ENCODE results near the gene DLG2.

GRCh38 chr11:83557653-83558052 is 2069.5 kb downstream of the DLG2 start:
- TF ChIP-seq POLR2AphosphoS5 (IDR thresholded peaks at IDR 0.05; ENCODE audit: low read depth, low read length), result no peak
- no peak for TF ChIP-seq FOXP2 (optimal IDR thresholded peaks at IDR 0.05; ENCODE audit: borderline replicate concordance, extremely low read depth, extremely low read length, insufficient read depth)
- TF ChIP-seq TAF1 (IDR thresholded peaks at IDR 0.05; ENCODE audit: borderline replicate concordance, insufficient read depth, low read length), result no peak
